ENCODE results near the gene TSPAN5.
"Not testable (repeated sequence)": the region's sequence is repeated elsewhere in the genome, so short reads cannot be mapped to it uniquely, and the experiment has no call there.

The TSPAN5 gene

GRCh38 chr4:98503676-98504075 lies 154.7 kb downstream of the TSPAN5 start:
- no peak for DNase-seq (ENCODE audit: extremely low read depth in 1 of 2, low read depth in 1 of 2)

- no peak for DNase-seq (ENCODE audit: extremely low read depth in 1 of 2, low read depth in 1 of 2)
Measured at GRCh38 chr4:98502624-98503023, 155.8 kb downstream of the TSPAN5 start.

- DNase-seq (ENCODE audit: extremely low read depth in 1 of 2, low read depth in 1 of 2), result no peak
Measured at GRCh38 chr4:98502031-98502430, 156.4 kb downstream of the TSPAN5 start.

GRCh38 chr4:98501383-98501782 lies 157.0 kb downstream of the TSPAN5 start:
- DNase-seq (ENCODE audit: extremely low read depth in 1 of 2, low read depth in 1 of 2), result no peak

- no peak for DNase-seq (ENCODE audit: extremely low read depth in 1 of 2, low read depth in 1 of 2)
Measured at GRCh38 chr4:98498774-98499173, 159.6 kb downstream of the TSPAN5 start.

GRCh38 chr4:98496152-98496845 lies 162.1 kb downstream of the TSPAN5 start:
- DNase-seq (ENCODE audit: extremely low read depth in 1 of 2, low read depth in 1 of 2), result no peak

- no peak for DNase-seq (ENCODE audit: extremely low read depth in 1 of 2, low read depth in 1 of 2)
Measured at GRCh38 chr4:98493296-98493695, 165.1 kb downstream of the TSPAN5 start.

- no peak for DNase-seq (ENCODE audit: extremely low read depth in 1 of 2, low read depth in 1 of 2)
Measured at GRCh38 chr4:98491899-98492559, 166.4 kb downstream of the TSPAN5 start.

GRCh38 chr4:98490251-98490650 lies 168.2 kb downstream of the TSPAN5 start:
- no peak for DNase-seq (ENCODE audit: extremely low read depth in 1 of 2, low read depth in 1 of 2)

GRCh38 chr4:98485816-98486345 lies 172.5 kb downstream of the TSPAN5 start:
- DNase-seq (ENCODE audit: extremely low read depth in 1 of 2, low read depth in 1 of 2), result no peak

GRCh38 chr4:98484031-98484430 lies 174.4 kb downstream of the TSPAN5 start:
- DNase-seq (ENCODE audit: extremely low read depth in 1 of 2, low read depth in 1 of 2), result no peak

- DNase-seq (ENCODE audit: extremely low read depth in 1 of 2, low read depth in 1 of 2), result no peak
Measured at GRCh38 chr4:98482847-98483806, 175.3 kb downstream of the TSPAN5 start.

GRCh38 chr4:98482503-98482846 lies 175.9 kb downstream of the TSPAN5 start:
- no peak for DNase-seq (ENCODE audit: extremely low read depth in 1 of 2, low read depth in 1 of 2)

- DNase-seq (ENCODE audit: extremely low read depth in 1 of 2, low read depth in 1 of 2), result no peak
Measured at GRCh38 chr4:98481167-98481566, 177.2 kb downstream of the TSPAN5 start.

GRCh38 chr4:98480535-98480934 lies 177.9 kb downstream of the TSPAN5 start:
- DNase-seq (ENCODE audit: extremely low read depth in 1 of 2, low read depth in 1 of 2), result no peak

GRCh38 chr4:98479590-98479989 lies 178.8 kb downstream of the TSPAN5 start:
- not testable (repeated sequence) for DNase-seq (ENCODE audit: extremely low read depth in 1 of 2, low read depth in 1 of 2)

- DNase-seq (ENCODE audit: extremely low read depth in 1 of 2, low read depth in 1 of 2), result no peak
Measured at GRCh38 chr4:98476891-98477290, 181.5 kb downstream of the TSPAN5 start.

GRCh38 chr4:98474408-98474844 lies 184.0 kb downstream of the TSPAN5 start:
- no peak for DNase-seq (ENCODE audit: extremely low read depth in 1 of 2, low read depth in 1 of 2)

- no peak for DNase-seq (ENCODE audit: extremely low read depth in 1 of 2, low read depth in 1 of 2)
Measured at GRCh38 chr4:98473046-98473445, 185.4 kb downstream of the TSPAN5 start.

GRCh38 chr4:98470831-98471230 lies 187.6 kb downstream of the TSPAN5 start:
- no peak for DNase-seq (ENCODE audit: extremely low read depth in 1 of 2, low read depth in 1 of 2)

- no peak for DNase-seq (ENCODE audit: extremely low read depth in 1 of 2, low read depth in 1 of 2)
Measured at GRCh38 chr4:98470366-98470765, 188.0 kb downstream of the TSPAN5 start.
